ENCODE data around the gene TRABD2B. TPM values are rescaled to one million over a fixed set of nuclear protein-coding genes. Genes with fewer than 3 reads are reported as not detected.

The TRABD2B gene
- polyA plus RNA-seq, 3 donors, result 23.1 to 26.6 (median 24.7) TPM

- no peak for DNase-seq
Observed at GRCh38 chr1:47809301-47810084, 187.7 kb downstream of the TRABD2B start.

DNA sequence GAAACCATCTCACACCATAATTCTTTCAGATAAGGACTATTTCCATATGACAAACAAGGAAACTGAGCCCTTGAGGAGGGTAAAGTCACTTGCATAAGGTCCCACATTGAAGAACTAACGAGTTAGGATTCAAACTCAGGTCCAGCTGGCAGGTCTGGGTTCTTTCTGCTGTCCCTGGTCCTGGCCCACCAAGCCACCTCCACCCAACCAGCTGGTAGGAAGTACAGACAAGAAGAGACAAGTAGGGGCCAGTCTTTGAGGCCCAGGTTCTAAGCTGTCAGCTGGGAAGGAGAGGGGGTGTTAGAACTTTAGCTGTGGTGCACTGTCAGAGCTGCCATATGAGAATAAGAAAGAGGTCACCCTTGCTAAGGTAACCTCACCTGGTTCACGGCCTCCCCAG is 188.6 kb downstream of the TRABD2B start:
- DNase-seq, result no peak

- no peak for DNase-seq
Observed at GRCh38 chr1:47805921-47806361, 191.2 kb downstream of the TRABD2B start.

DNA sequence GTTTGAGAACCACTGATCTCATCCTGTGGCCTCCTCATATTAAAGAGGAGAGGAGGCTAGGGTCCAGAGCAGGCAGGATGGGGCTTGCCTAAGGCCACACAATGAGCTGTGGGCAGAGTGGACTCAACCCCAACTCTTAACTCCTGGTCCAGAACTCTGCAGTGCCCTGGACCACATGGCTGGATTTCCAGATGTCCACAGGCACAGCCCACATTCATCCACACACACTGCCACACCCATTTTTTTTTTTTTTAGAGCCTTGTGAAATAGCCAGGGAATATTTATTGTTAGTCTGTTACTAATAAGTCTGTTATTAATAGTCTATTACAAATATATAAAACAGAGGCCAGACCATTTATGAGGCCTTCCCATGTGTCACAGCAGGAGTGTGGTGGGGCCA is 192.2 kb downstream of the TRABD2B start:
- no peak for DNase-seq

GRCh38 chr1:47803815-47804501 is 193.2 kb downstream of the TRABD2B start:
- DNase-seq, result peak; percentile 84

- no peak for DNase-seq
Observed at GRCh38 chr1:47797575-47797974, 199.6 kb downstream of the TRABD2B start.

DNA sequence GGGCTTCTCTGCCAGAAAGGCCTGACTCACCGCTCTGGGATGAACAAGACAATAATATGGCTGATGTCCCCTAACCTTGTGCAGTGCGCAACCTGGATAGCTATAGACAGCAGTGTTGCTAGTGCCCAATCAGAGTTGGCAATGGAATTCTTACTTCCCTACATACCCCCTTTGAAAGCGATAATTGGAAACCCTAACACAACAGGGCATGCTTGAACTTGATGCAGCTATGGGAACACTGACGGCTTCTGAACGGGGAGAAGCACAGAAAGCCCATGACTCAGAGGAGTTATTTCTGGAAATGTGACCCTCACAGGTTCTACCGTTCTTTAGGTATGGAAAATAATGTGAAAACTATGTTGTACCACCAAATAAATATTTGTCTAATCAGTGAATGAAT is 200.6 kb downstream of the TRABD2B start:
- no peak for DNase-seq

GRCh38 chr1:47795102-47795501 is 202.1 kb downstream of the TRABD2B start:
- DNase-seq, result no peak

GRCh38 chr1:47794530-47794929 is 202.7 kb downstream of the TRABD2B start:
- no peak for DNase-seq

- DNase-seq, result no peak
Observed at GRCh38 chr1:47794081-47794480, 203.1 kb downstream of the TRABD2B start.

GRCh38 chr1:47793563-47793962 is 203.6 kb downstream of the TRABD2B start:
- DNase-seq, result no peak

- DNase-seq, result no peak
Observed at GRCh38 chr1:47792779-47793178, 204.4 kb downstream of the TRABD2B start.

DNA sequence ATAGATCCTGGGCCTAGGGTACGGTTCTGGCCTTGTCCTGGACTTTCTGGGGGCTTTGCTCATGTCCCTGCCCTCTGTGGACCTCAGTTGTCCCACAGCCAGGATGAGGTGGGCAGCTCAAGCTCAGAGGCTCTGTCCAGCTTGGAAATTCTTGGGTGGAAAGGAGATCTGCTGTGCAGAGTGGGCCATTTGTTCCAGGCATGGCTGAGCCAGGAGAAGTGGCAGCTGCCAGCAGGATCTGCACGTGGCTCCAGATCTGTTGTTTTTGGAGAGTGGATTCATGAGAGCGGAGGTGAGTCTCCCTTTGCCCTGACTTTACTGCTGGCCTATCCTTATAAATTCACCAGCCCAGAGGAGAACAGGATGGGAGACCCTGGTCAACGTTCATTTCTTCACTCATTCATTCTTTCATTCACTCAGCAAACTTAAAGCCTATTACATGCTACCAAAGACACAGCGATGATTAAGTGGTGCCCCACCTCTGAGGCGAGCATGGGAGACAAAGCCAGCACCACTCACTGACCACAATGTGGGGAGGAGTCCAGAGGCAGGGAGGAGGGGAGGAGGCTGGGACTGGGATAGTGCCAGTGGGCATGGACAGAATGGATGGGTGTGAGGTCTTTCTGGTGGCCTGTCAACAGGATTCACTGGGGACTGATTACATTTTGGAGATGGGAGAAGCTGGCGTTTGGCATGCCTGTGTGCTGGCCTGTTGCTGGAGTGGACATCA is 205.1 kb downstream of the TRABD2B start:
- DNase-seq, result no peak

DNA sequence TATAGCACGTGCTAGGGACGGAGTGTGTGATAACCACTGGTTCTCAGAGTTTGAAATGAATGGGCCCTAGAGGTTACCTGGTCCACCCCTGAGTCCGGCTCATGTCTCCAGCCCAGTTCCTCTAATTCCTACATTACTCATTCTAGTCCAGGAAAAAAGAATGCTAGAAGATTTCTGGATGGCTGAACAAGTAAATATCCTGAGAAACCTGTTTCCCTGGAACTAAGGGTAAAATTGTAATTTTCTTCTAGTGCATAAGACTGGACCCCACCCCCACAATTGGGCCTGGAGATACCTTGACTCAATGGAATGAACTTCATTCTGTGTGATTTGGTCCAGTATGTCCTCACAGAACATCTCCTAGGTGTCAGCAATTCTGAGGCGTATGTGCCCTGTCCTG is 208.4 kb downstream of the TRABD2B start:
- DNase-seq, result no peak

- DNase-seq, result no peak
Observed at GRCh38 chr1:47787560-47787959, 209.6 kb downstream of the TRABD2B start.

- DNase-seq, result no peak
Observed at GRCh38 chr1:47786316-47786715, 210.9 kb downstream of the TRABD2B start.

GRCh38 chr1:47785561-47786271 is 211.5 kb downstream of the TRABD2B start:
- DNase-seq, result no peak

GRCh38 chr1:47785118-47785517 is 212.1 kb downstream of the TRABD2B start:
- DNase-seq, result no peak

GRCh38 chr1:47784497-47784822 is 212.7 kb downstream of the TRABD2B start:
- no peak for DNase-seq

DNA sequence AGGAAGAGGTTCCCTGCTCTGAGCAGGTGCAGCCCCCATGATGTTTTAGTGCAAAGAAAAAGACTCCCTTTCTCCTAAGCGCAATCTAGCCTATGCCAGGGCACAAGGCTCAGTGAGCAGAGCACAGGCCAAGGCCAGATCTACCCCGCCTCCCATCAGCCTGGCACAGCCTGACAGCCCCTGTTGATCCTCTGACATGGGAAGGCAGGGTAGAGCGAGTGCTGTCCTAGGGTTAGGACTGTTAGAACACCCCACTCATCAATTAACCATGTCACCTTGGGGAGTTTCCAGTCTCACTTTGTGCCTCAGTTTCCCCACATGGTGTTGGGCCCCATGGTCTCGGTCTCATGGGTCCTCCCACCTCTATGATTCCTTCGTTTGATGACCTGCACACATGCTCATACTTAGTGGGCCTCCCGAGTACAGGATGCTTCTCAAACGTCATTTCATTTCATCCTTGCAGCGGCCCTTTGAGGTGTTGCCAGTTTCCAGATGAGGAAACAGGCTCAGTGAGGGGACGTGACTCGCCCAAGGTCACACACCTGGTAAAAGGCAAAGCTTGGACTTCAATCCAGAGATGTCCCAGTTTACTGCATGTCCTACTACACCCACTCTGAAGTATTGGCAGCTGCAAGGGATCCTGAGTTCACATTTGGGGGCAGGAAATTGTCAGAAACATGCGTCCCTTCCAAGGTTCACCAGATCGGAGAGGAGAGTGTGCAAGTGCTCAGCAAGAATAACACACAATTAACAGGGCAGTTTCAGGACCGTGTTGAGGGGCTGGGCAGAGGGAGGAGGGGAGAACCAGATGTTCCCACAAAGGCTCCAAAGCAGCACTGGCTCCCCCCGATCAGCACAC is 213.3 kb downstream of the TRABD2B start:
- DNase-seq, result no peak
